Thoracic aorta (tissue), 2 donors: ENCODE data around the gene PEX14. TPM values are rescaled to one million over a fixed set of nuclear protein-coding genes. Genes with fewer than 3 reads are reported as not detected.

ENCODE experiments used
- ATAC-seq: fragments of 150-250 bp; one replicate; pipeline ENCODE4 v1.8.0; 2017; ENCODE audit warnings: low read depth; ENCODE audit not compliant: insufficient number of reproducible peaks, low FRiP score
- DNase-seq: peaks from one replicate; pipeline ENCODE4 v3.0.0-alpha.2; 2020; ENCODE audit warnings: low spot score
- H3K27ac ChIP-seq, 2 donors: fragments of 200-600 bp; sonication (generic); 1 replicate in 1 of 2; 2 replicates in 1 of 2; pipeline ENCODE4 v1.5.1; 2016; ENCODE audit warnings: mild to moderate bottlenecking in 2 of 2, moderate library complexity in 2 of 2
- H3K27me3 ChIP-seq: fragments of 200-600 bp; sonication (generic); replicated peaks from 2 replicates; pipeline ENCODE4 v1.6.0; 2016; ENCODE audit warnings: mild to moderate bottlenecking; ENCODE audit not compliant: insufficient read depth
- H3K36me3 ChIP-seq: fragments of 200-600 bp; sonication (generic); one replicate; pipeline ENCODE4 v1.5.1; 2016
- H3K4me1 ChIP-seq, 2 donors: fragments of 200-600 bp; sonication (generic); 1 replicate in 1 of 2; 2 replicates in 1 of 2; pipeline versions ENCODE4 v1.5.1 to v1.6.0; 2016; ENCODE audit warnings: low read depth in 2 of 2, mild to moderate bottlenecking in 1 of 2; ENCODE audit not compliant: control insufficient read depth in 1 of 2
- H3K4me3 ChIP-seq: fragments of 200-600 bp; sonication (generic); 2 replicates; pipeline ENCODE4 v1.5.1; 2016; ENCODE audit warnings: mild to moderate bottlenecking
- H3K9me3 ChIP-seq: fragments of 200-600 bp; sonication (generic); 2 replicates; pipeline ENCODE4 v1.5.1; 2016
- total RNA-seq, 2 donors: library from RNA; depleted of rRNA; stranded (reverse); fragments of >200 nt; gene quantifications; one replicate each; pipeline versions ENCODE4 v1.1.0 to v1.2.3, GENCODE V29; 2016
- TF ChIP-seq, protein P1 (sequence below): fragments of 200-600 bp; sonication (generic); IDR thresholded peaks from one replicate; pipeline ENCODE4 v1.5.1; 2019; ENCODE audit warnings: antibody characterized with exemption

Gene PEX14
- total RNA-seq, 2 donors from 2014 or later = 11.5 to 22.6 TPM

DNA sequence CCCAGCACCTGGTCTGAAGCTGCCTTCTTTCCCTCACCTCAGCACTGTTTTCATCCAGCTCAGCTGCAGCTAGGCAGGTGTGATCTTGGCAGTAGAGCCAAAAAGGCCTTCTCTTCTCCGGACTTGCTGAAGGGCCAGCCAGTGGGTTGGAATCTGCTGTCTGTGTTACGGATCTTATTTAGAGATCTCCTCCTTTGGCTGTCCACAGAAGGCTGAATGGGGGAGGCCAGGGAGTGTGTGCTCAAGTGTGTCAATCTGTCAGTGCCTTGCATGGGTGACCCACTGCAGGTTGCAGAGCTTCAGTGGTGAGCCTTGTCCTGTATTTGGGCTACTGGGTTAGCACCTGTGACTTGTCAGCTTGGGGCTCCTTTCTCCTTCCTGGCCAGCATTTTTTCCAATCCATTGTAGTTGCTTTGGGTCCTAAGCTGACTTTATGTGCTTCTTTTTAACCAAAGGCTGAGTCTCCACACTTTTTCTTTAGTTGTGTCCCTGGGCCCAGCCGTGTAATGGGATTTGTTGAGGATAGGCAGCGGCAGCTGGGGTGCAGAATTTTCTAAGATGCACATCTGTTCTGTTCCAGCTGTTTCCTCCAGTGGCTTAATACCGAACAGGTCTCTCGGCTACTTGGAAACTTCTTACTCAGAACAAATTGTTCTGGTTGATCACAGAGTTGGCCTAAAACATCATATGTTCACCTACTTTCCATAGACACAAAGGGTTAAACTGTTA is 126.8 kb downstream of the PEX14 start:
- peaks cover 0 to 8% of the 10 kb centered on the region in 2 donors for H3K4me1 ChIP-seq
- no peak for ATAC-seq
- no peaks in the 10 kb centered on the region for H3K9me3 ChIP-seq
- H3K27me3 ChIP-seq = no peaks in the 10 kb centered on the region
- H3K27ac ChIP-seq = no peak overlapping the region
- no peak overlapping the region for H3K4me3 ChIP-seq
- TF ChIP-seq, protein P1, sequence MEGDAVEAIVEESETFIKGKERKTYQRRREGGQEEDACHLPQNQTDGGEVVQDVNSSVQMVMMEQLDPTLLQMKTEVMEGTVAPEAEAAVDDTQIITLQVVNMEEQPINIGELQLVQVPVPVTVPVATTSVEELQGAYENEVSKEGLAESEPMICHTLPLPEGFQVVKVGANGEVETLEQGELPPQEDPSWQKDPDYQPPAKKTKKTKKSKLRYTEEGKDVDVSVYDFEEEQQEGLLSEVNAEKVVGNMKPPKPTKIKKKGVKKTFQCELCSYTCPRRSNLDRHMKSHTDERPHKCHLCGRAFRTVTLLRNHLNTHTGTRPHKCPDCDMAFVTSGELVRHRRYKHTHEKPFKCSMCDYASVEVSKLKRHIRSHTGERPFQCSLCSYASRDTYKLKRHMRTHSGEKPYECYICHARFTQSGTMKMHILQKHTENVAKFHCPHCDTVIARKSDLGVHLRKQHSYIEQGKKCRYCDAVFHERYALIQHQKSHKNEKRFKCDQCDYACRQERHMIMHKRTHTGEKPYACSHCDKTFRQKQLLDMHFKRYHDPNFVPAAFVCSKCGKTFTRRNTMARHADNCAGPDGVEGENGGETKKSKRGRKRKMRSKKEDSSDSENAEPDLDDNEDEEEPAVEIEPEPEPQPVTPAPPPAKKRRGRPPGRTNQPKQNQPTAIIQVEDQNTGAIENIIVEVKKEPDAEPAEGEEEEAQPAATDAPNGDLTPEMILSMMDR = no peak
- no peak for DNase-seq
- no peaks in the 10 kb centered on the region for H3K36me3 ChIP-seq

DNA sequence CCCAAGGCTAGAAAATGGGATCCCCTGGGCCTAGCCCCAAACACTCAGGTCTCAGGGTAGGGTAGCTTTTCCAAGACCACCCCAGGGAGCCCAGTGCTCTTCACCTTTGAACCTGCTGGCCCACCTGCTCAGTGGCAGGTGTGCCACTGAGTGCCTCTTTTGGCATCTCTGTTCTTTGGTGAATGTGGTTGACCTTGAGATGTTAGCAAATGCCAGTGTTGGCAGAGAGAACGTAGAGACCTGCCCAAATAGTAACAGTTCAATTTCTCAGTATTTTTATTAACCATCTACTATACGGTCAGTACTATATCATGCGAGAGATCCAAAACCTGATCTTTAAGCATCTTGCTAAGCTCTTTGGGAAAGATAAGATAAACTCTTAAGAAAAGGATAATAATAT is 128.2 kb downstream of the PEX14 start:
- no peak overlapping the region for H3K4me3 ChIP-seq
- no peaks in the 10 kb centered on the region for H3K36me3 ChIP-seq
- no peaks in the 10 kb centered on the region for H3K9me3 ChIP-seq
- no peak overlapping the region for H3K27ac ChIP-seq
- no peak for ATAC-seq
- no peak for DNase-seq
- TF ChIP-seq, protein P1 = no peak
- H3K27me3 ChIP-seq = no peaks in the 10 kb centered on the region
- H3K4me1 ChIP-seq = no peaks in the 10 kb centered on the region

DNA sequence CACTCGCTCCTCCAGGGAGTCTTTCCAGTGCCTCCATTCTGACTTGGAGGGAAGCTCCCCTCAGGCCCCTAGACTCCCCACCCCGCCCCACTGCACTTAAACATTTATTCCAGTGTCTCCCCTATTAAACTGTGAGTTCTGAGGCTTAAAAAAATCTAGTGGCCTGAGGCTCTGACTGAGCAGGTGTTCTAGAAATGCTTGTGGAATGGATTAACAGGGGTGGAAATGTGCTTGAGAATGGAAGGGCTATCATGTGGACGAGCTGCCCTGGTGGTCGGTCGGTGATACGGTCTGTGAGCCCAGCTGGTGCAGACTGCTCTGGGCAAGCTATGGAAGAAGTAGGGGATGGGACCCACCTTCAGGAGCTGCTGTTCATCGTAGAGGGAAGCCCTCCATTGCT is 130.2 kb downstream of the PEX14 start:
- TF ChIP-seq, protein P1 = no peak
- Histone ChIP-seq H3K36me3 (no peaks in the 10 kb centered on the region), H3K27me3 (no peaks in the 10 kb centered on the region), H3K9me3 (no peaks in the 10 kb centered on the region), H3K4me1 (no peaks in the 10 kb centered on the region), H3K27ac (no peak overlapping the region), H3K4me3 (no peak overlapping the region)
- no peak for DNase-seq
- ATAC-seq = no peak

DNA sequence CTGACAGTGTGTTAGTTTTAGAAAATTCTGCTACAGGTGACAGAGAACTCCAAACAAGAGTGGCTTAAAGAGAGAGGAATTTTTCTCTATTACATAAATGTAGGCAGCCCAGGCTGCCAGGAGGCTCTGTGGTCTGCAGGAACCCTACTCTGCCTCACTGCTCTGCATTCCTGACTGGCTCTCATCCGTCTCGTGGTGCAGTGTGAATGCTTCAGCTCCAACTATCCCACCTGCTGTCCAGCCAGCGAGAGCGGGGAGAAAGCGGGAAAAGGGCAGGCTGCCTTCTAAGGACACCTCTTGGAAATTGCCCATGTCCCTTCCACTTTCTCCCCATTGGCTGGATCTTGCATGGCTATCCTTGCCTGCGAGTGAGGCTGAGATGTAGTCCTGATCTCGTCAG is 131.3 kb downstream of the PEX14 start:
- ATAC-seq (no peak), DNase-seq (no peak)
- H3K36me3 ChIP-seq = no peaks in the 10 kb centered on the region

DNA sequence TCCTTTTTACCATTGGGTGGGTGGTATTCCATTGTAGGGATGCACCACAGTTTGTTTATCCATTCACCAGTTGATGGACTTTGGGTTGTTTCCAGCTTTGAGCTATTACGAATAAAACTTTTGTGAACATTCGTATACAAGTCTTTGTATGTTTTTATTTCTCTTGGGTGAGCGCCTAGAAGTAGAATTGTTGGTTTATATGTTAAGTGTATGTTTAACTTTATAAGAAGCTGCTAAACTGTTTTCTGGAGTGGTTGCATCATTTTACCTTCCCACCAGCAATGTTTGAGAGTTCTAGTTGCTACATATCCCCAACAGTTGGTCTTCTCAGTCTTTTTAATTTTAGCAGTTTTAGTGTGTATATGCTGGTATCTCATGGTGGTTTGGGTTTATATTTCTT is 132.5 kb downstream of the PEX14 start:
- no peaks in the 10 kb centered on the region for H3K4me1 ChIP-seq
- no peak for DNase-seq
- no peak overlapping the region for H3K27ac ChIP-seq
- H3K36me3 ChIP-seq = no peaks in the 10 kb centered on the region
- no peaks in the 10 kb centered on the region for H3K9me3 ChIP-seq
- no peak for ATAC-seq
- TF ChIP-seq, protein P1 = no peak
- no peaks in the 10 kb centered on the region for H3K27me3 ChIP-seq
- no peak overlapping the region for H3K4me3 ChIP-seq

More for the DNA sequence above, 131.3 kb downstream of the PEX14 start:
- TF ChIP-seq, protein P1 = no peak
- H3K9me3 ChIP-seq = no peaks in the 10 kb centered on the region
- H3K4me3 ChIP-seq = no peak overlapping the region
- H3K27ac ChIP-seq = no peak overlapping the region
- no peaks in the 10 kb centered on the region for H3K4me1 ChIP-seq
- H3K27me3 ChIP-seq = no peaks in the 10 kb centered on the region
